ENCODE results near the gene AHI1. TPM values are rescaled to one million over a fixed set of nuclear protein-coding genes. Genes with fewer than 3 reads are reported as not detected.

AHI1 gene
- polyA plus RNA-seq, 3 donors: 49.8 to 58.4 (median 53.7) TPM

DNA sequence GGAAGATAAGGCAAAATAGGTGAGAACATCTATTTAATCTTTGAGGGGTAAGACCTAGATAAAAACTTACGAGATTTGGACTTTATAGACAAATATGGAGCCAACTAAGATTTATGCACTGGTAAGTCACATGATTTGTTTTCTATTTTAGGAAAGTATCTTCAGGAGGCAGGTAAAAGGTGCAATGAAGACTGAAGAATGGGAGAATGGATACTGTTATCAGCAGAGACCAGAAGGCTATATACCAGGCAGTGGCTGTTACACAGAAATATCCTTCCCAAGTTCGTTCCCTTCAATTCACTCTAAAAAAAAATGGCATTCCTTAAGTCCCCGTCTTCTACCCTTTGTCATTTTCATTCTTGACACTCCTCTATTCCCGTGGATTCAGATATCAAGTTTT, 192.7 kb downstream of the AHI1 start:
- no peak for DNase-seq (ENCODE audit: low read depth in 3 of 3, low spot score in 2 of 3)

GRCh38 chr6:135301304-135301703, 196.2 kb downstream of the AHI1 start:
- no peak for DNase-seq (ENCODE audit: low read depth in 3 of 3, low spot score in 2 of 3)

DNA sequence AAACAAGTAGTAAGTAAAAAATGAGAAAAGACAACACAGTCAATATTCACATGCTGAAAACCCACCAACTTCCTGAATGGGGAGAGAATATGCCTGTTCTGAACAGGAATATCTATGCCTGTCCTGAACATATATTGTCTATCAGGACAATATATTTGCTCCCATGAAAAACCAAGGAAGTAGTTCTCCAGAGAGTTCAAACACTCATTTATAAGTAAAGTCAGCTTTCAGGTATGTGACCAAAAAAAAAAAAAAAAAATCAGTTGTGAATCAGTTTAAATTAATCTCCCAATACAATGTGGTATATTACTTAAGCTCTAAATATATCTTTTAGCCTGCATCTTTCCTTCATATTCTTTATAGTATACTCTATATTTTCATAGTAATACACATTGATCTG, 197.0 kb downstream of the AHI1 start:
- DNase-seq (ENCODE audit: low read depth in 3 of 3, low spot score in 2 of 3): no peak

GRCh38 chr6:135299256-135299655, 198.3 kb downstream of the AHI1 start:
- no peak for DNase-seq (ENCODE audit: low read depth in 3 of 3, low spot score in 2 of 3)

DNA sequence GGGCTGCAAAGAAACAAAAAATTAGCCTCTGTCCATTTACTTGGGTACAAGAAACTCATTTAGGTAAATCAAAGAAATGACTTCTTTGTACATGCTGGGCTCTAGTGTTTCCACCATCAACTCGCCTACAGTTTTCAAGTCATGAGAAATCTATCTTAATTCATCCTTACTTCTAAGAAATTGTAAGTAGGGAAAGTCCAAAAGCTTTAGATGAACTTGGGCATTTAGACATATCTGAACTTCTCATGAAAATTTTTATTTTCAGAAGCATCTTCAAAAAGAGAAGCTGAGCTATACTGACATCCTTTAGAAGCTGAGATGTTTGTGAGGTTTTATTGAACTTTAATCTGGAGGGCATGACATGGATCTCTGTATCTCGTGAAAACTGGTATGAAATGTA, 199.1 kb downstream of the AHI1 start:
- DNase-seq (ENCODE audit: low read depth in 3 of 3, low spot score in 2 of 3): no peak

- no peak for DNase-seq (ENCODE audit: low read depth in 3 of 3, low spot score in 2 of 3)
Observed at GRCh38 chr6:135296715-135297114, 200.8 kb downstream of the AHI1 start.

GRCh38 chr6:135295085-135295484, 202.5 kb downstream of the AHI1 start:
- DNase-seq (ENCODE audit: low read depth in 3 of 3, low spot score in 2 of 3): no peak

GRCh38 chr6:135291288-135292076, 206.1 kb downstream of the AHI1 start:
- DNase-seq (ENCODE audit: low read depth in 3 of 3, low spot score in 2 of 3): no peak

DNA sequence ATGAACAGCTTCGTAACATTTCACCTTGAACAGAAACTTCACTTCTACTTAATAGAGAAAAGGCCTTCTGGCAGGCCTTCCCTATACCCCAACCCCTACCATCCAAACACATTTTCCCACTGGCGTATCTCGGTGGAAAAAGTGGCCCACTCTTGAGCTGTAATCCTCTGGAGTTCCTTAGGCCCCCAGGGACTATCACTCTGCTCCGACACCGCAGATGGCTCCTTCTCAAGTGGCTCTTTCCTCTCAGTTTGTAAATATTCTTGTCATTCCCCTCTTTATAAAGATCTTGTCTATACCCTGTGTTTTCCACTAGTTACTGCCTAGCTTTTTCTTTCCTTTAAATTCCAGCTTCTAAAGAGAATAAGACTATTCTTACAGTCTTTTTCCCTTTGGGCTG, 207.7 kb downstream of the AHI1 start:
- no peak for DNase-seq (ENCODE audit: low read depth in 3 of 3, low spot score in 2 of 3)

- DNase-seq (ENCODE audit: low read depth in 3 of 3, low spot score in 2 of 3): no peak
Observed at GRCh38 chr6:135286962-135287538, 210.5 kb downstream of the AHI1 start.

DNA sequence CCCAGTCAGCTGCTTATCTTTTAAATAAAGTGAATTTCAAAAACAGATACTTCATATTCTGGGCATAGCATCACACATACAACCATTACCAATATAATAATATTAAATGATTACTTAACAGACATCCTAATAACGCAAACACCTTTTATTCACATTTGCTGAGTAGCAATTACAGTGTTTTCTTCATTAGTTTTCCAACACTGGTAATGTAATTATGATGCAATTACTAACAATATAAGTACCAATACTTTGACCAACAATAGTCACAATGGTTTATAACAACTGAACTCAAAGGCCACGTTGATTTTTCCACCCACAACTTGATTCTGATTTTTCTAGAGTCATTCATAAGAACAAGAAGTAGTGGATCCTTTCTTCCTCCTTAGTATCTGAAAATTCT, 212.4 kb downstream of the AHI1 start:
- no peak for DNase-seq (ENCODE audit: low read depth in 3 of 3, low spot score in 2 of 3)

- DNase-seq (ENCODE audit: low read depth in 3 of 3, low spot score in 2 of 3): no peak
Observed at GRCh38 chr6:135283926-135284325, 213.6 kb downstream of the AHI1 start.

DNA sequence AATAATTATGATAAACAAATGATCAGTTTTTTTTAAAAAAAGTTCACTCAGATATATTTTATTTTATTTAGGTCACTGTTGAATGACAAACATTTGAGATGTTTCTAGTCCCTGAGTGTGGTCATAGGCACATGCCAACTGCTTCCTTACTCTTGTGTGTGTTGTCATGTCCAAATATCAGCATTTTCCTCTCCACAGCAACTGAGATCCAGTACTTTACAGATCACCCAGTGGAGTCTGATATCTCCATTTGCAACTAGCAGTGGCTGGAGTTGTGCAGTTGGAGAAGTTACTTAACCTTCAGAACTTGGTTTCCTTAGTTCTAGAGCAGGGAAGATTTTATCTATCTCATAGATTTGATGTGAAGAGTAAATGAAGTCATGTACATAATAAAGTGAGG, 215.1 kb downstream of the AHI1 start:
- DNase-seq (ENCODE audit: low read depth in 3 of 3, low spot score in 2 of 3): no peak

DNA sequence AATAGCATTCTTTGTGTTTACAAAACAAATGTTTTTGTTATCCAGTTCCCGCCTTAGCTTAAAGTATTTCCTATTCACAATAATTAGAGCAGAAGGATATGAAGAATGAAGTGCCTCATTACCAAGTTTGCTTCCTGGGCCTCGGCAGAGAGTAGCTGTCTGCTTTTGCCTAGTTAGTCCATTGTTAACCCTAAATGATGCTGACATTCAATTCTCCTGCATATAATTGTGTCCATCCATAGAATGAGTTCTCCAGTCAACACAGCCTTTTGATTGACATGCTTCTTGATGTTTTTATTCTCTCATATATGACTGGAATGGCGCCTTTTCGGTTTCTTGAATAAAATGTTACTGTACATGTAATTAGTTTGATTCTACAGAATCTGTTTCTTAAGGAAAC, 215.6 kb downstream of the AHI1 start:
- DNase-seq (ENCODE audit: low read depth in 3 of 3, low spot score in 2 of 3): no peak

DNA sequence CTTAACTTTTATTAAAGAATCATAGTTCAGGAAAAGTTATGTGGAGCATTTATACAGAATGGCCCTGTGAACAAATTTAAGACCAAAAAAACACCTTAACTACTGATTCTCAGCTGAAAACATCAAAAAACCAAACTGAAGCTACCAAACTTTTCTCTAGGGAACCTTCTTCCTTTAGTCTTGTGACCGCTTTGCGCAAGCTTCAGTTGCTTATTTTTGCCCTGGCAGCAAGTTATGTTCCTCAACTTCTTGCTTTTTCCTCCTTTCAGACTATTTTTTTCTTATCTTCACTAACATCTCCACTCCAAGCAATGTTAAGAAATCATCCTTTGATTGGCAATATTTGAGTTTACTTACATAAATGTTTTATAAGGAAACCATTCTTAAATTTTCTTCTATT, 216.3 kb downstream of the AHI1 start:
- no peak for DNase-seq (ENCODE audit: low read depth in 3 of 3, low spot score in 2 of 3)

DNA sequence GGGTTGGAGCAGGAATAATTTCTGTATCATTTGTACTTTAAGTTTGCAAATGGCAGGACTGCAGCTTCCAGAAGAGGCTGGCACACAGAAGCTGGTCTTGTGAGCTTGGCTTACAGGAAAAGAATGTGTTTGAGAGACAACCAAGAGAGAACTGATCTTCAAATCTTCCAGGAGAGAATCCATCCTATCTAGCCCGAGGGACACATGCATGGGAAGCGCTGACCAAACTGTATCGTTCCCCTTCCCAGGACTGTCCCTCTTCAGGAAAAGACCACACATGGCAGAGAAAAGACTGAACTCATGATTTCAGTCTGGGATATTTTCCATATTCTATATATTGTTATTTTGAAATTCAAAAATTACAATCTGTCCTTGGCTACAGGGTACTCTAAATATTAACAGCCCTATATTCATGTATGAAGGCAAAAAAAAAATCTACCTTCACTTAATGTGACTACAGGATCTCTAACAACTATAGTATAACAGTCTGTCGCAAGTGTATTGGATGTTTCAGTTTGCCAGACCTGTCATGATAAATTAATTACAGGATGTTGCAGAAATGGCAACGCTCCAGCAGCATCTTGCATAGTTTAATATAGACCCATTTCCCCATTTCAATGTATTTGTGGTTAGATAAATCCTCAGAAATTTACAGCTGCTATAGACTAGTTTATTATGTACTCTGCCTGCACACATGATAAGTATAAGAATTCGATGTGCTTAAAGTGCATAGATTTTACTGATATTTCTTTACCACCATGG, 217.0 kb downstream of the AHI1 start:
- no peak for DNase-seq (ENCODE audit: low read depth in 3 of 3, low spot score in 2 of 3)

DNA sequence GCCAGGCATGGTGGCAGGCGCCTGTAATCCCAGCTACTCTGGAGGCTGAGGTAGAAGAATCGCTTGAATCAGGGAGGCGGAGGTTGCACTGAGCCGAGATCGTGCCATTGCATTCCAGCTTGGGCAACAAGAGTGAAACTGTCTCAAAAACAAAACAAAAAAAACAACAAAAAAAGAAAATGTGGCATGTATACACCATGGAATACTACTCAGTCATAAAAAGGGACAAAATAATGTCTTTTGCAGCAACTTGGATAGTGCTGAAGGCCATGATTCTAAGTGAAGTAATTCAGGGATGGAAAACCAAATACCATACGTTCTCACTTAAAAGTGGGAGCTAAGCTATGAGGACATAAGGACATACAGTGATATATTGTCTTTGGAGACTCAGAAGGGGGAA, 220.1 kb downstream of the AHI1 start:
- no peak for DNase-seq (ENCODE audit: low read depth in 3 of 3, low spot score in 2 of 3)

DNA sequence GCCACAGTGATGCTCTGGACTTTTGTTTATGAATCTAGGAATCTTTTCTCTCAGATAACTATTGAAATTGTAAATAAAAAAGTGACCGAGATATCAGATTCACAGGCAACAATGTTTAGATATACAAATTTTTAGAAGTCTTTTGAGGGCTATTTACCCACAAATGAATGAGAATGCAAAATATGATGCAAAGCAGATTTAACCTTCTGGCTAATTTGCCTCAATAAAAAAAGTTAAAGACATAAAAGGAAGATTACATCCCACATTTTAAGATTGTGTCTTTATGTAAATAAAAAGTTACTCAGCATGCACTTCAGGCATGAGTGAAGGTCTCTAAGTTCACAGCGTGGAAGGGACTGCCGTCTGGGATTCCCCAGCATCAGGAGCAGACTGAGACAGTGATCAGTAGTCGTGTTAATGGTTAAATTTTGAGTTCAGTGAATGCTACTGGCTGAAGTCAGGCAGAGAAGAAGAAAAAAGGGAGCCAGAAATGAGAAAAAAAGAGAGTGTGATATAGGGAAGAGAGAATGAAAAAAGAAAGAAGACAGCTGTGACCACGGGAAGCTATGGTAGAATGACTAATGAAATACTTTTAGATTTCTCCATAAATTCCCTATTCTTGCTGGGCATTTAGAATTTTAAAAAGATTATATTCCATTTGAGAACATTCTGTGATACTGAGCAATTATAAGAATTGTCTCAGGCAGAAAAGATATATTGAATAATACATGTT, 222.8 kb downstream of the AHI1 start:
- no peak for DNase-seq (ENCODE audit: low read depth in 3 of 3, low spot score in 2 of 3)

DNA sequence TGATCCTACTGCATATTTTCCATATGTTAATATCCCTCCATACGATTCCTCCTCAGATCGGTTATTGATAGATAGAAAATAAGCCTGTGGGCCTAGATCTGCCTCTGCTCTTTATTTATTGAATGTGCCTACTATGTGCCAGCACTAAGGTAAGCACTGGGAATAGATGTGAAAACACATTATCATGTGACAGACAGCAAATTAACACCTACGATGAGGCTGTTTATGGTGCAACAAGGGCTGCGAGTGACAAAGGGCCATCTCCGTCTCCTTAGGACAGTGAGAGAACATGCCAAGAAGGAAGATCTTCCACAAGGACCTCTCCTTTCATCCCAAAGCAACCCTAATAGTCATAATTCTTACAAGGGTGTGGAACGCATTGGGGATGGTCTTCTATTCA, 225.9 kb downstream of the AHI1 start:
- DNase-seq (ENCODE audit: low read depth in 3 of 3, low spot score in 2 of 3): no peak

DNA sequence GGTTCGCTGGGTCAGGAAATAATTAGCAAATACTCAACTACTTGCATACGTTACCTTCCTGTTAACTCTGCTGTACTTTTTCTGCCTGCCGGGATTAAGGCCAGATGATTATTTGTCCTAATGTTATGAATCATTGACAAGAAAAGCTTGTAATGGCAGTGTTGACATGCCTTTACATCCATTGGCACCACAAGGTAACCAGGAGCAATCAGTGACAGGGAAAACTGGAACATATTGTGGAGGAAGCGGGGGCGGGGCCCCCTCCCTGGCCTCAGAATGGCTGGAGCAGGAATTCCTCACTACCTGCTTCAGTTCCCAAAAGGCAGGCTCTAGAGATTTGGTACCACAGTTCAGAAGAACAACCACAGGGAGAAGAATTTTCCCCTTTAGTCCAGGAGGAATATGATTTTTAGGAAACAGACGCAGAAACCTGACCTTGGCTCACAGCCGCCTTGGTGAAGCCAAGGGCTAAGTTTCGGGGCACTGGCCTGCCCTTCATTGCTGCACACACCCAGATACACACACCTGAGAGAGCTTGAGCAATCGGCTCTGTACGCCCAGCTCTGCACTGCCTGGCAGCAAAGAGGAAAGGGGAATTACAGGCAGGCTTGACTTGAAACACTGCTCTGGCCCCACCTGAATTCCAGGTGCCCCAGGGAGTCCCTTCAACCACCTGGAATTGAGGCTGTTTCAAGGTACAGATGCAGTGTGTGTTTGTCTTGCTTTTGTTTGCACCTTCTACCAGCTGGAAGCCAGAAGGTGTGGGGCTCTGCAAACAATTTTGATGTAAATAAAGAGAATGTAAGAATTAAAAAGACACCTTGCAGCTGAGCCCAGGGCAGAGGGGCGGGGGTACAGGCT, 226.6 kb downstream of the AHI1 start:
- peak in 1 of 3 donors; percentile 10 for DNase-seq (ENCODE audit: low read depth in 3 of 3, low spot score in 2 of 3)
